CD4-positive, alpha-beta memory T cell (primary cell): ENCODE data around the gene ZNF70. TPM values are rescaled to one million over a fixed set of nuclear protein-coding genes. Genes with fewer than 3 reads are reported as not detected.
A peak's percentile ranks its signal among the peaks of the same experiment; 100 is the strongest.

ENCODE experiments used
- CTCF ChIA-PET: fragments of 350-600 bp; sonication (Branson Sonifier 250); formaldehyde crosslinking; loops from one replicate; lab custom pipeline; 2021; ENCODE audit warnings: inconsistent platforms; ENCODE audit not compliant: partially characterized antibody; lab: Charles Lee
- POLR2A ChIA-PET: fragments of 350-600 bp; sonication (Branson Sonifier 250); formaldehyde crosslinking; loops from one replicate; lab custom pipeline; 2021; ENCODE audit not compliant: partially characterized antibody; lab: Charles Lee
- DNase-seq, 5 donors: peaks; one replicate each; pipeline versions ENCODE4 v3.0.0 to v3.0.0-alpha.2; 2020 to 2022; ENCODE audit warnings: mixed read lengths in 1 of 5
- H3K27ac ChIP-seq: one replicate; pipeline ENCODE4 v1.7.0; 2013; ENCODE audit warnings: low read depth, low read length
- H3K27me3 ChIP-seq: 2 replicates; pipeline ENCODE4 v1.7.0; 2013; ENCODE audit warnings: mild to moderate bottlenecking, low read length, moderate library complexity; ENCODE audit not compliant: insufficient read depth
- H3K36me3 ChIP-seq: 2 replicates; pipeline ENCODE4 v1.7.0; 2013; ENCODE audit warnings: mild to moderate bottlenecking, low read length, moderate library complexity; ENCODE audit not compliant: insufficient read depth
- H3K4me1 ChIP-seq: 2 replicates; pipeline ENCODE4 v1.7.0; 2013; ENCODE audit warnings: mild to moderate bottlenecking, low read length, moderate library complexity; ENCODE audit not compliant: insufficient read depth
- H3K4me3 ChIP-seq, 2 donors: one replicate each; pipeline ENCODE4 v1.7.0; 2013; ENCODE audit warnings: low read length in 2 of 2, mild to moderate bottlenecking in 1 of 2
- H3K9me3 ChIP-seq, 2 donors: one replicate each; pipeline ENCODE4 v1.7.0; 2013; ENCODE audit warnings: low read length in 2 of 2, control low read depth in 1 of 2; ENCODE audit not compliant: control insufficient read depth in 1 of 2
- H3K27ac Mint-ChIP-seq, 7 donors: one replicate each; pipeline ENCODE4 v1.8.0; 2020 to 2021; ENCODE audit warnings: mixed read lengths in 7 of 7, mild to moderate bottlenecking in 6 of 7, inconsistent platforms in 3 of 7, moderate library complexity in 3 of 7
- H3K27me3 Mint-ChIP-seq, 2 donors: one replicate each; pipeline ENCODE4 v1.8.0; 2020 to 2021; ENCODE audit warnings: mixed read lengths in 2 of 2
- H3K36me3 Mint-ChIP-seq, 2 donors: one replicate each; pipeline ENCODE4 v1.8.0; 2020 to 2021; ENCODE audit warnings: mixed read lengths in 2 of 2, inconsistent platforms in 1 of 2, mild to moderate bottlenecking in 1 of 2
- H3K4me1 Mint-ChIP-seq, 4 donors: one replicate each; pipeline ENCODE4 v1.8.0; 2020 to 2021; ENCODE audit warnings: mixed read lengths in 4 of 4, mild to moderate bottlenecking in 1 of 4
- H3K4me3 Mint-ChIP-seq, 8 donors: one replicate each; pipeline ENCODE4 v1.8.0; 2020 to 2021; ENCODE audit warnings: mixed read lengths in 8 of 8, mild to moderate bottlenecking in 7 of 8, moderate library complexity in 6 of 8, inconsistent platforms in 3 of 8
- H3K9me3 Mint-ChIP-seq, 8 donors: one replicate each; pipeline ENCODE4 v1.8.0; 2020 to 2021; ENCODE audit warnings: mixed read lengths in 8 of 8, mild to moderate bottlenecking in 5 of 8, inconsistent platforms in 3 of 8, moderate library complexity in 1 of 8
- intact Hi-C: fragments of 100-400 bp; cut with micrococcal nuclease; formaldehyde crosslinking; loops from one replicate; pipeline ENCODE4 v1.15.1; 2023
- polyA plus RNA-seq, 2 donors: library from polyadenylated mRNA; unstranded; fragments of 300-500 nt; fragmentation: Illumina TruSeq; gene quantifications; one replicate each; pipeline ENCODE4 v1.2.3, GENCODE V29; 2021
- total RNA-seq, 2 experiments: library from RNA; stranded (reverse); gene quantifications; one replicate each; pipeline ENCODE4 v1.2.3, GENCODE V29; 2021

The ZNF70 gene
- total and polyA plus RNA-seq, 4 experiments from 2014 or later = 0.37 to 7.4 (median 6.4) TPM; not detected in 1

DNA sequence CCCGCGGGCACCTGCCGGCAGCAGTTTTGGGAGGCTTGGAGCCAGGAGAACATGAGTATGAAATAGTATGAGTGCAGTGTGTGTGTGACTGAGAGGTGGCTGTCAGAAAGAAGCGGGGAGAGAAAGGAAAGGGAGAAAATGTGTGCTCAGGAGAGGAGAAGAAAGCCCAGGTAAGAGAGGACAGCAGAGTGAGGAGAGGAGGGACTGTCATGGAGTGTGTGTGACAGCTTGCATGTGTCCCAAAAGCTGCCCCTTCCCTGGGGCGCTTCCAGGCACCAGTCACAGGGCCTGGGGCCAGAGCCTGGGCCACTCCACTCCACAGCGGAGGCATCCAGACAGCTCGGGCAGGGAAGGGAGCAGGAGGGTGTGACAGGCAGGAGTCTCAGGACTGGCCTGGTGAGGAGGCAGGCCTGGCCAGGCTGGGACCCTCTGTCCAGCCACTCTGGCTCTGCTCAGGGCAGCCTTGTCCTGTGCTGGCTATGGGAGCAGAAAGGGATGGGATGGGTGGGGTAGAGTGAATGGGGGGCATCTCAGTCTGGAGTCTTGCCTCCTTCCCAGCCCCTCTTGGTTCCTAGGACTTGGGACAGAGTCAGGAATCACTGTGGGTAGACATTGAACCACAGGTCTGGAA, 22.7 kb upstream of the ZNF70 start:
- H3K9me3 ChIP-seq = no peaks in the 10 kb centered on the region
- Mint-ChIP-seq H3K27me3 (peaks cover 0 to 1% of the 10 kb centered on the region in 2 donors), H3K4me1 (peaks cover 8 to 24% (median 12%) of the 10 kb centered on the region in 4 donors), H3K36me3 (no peaks in the 10 kb centered on the region), H3K9me3 (no peaks in the 10 kb centered on the region), H3K4me3 (peak overlapping the region; percentile 1 to 77 (median 53)), H3K27ac (peak overlapping the region in 2 of 7 donors; percentile 5 to 48)
- H3K4me1 ChIP-seq = peaks cover 16% of the 10 kb centered on the region
- H3K27ac ChIP-seq = no peak overlapping the region
- DNase-seq = no peak
- no peak overlapping the region for H3K4me3 ChIP-seq
- CTCF ChIA-PET = interaction anchor here (1.9 kb wide), 1 partner anchor 76 kb away, joined by 8 read pairs; no protein-coding TSS in a partner anchor
- POLR2A ChIA-PET = interaction anchor here (2.4 kb wide), 1 partner anchor 13 kb away, joined by 7 read pairs; the partner anchor contains the start of gene SMARCB1
- no peaks in the 10 kb centered on the region for H3K27me3 ChIP-seq
- H3K36me3 ChIP-seq = no peaks in the 10 kb centered on the region
- intact Hi-C loops = loop anchor here (2.0 kb wide), 1 partner anchor 65 kb away; the partner anchor contains the start of gene DERL3

GRCh38 chr22:23772649-23773473, 21.9 kb upstream of the ZNF70 start, which contains the start of gene MMP11:
Gene MMP11 (plus strand): TSS chr22:23772849. CDS start chr22:23772871, 22 bp downstream.
- intact Hi-C loops = loop anchor here (1.0 to 2.0 kb wide), 3 partner anchors 14 to 66 kb away; partner anchors contain the start of genes DERL3 and ZNF70
- H3K27me3 Mint-ChIP-seq = peaks cover 0 to 1% of the 10 kb centered on the region in 2 donors
- peak within 1 kb of the TSS in 4 of 7 donors; percentile 5 to 72 (median 58) for H3K27ac Mint-ChIP-seq
- POLR2A ChIA-PET = interaction anchor here (0.6 to 2.4 kb wide), 3 partner anchors 9 to 84 kb away, joined by 3 to 7 read pairs (median 4); partner anchors contain the start of genes SLC2A11 and SMARCB1
- peak within 1 kb of the TSS; percentile 47 to 77 (median 68) for H3K4me3 Mint-ChIP-seq
- no peak within 1 kb of the TSS for H3K27ac ChIP-seq
- peaks cover 21% of the 10 kb centered on the region for H3K4me1 ChIP-seq
- no peaks in the 10 kb centered on the region for H3K36me3 ChIP-seq
- H3K27me3 ChIP-seq = no peaks in the 10 kb centered on the region
- H3K9me3 Mint-ChIP-seq = no peaks in the 10 kb centered on the region
- H3K4me3 ChIP-seq = peak within 1 kb of the TSS in 1 of 2 donors; percentile 34
- CTCF ChIA-PET = no interaction called here
- peaks cover 8 to 24% (median 12%) of the 10 kb centered on the region in 4 donors for H3K4me1 Mint-ChIP-seq
- H3K36me3 Mint-ChIP-seq = no peaks in the 10 kb centered on the region
- DNase-seq = peak; percentile 29 to 56 (median 39)
- no peaks in the 10 kb centered on the region for H3K9me3 ChIP-seq

- Histone ChIP-seq H3K36me3 (no peaks in the 10 kb centered on the region), H3K9me3 (no peaks in the 10 kb centered on the region), H3K27ac (no peak overlapping the region), H3K4me3 (peak overlapping the region in 1 of 2 donors; percentile 34), H3K27me3 (no peaks in the 10 kb centered on the region), H3K4me1 (peaks cover 21% of the 10 kb centered on the region)
- POLR2A ChIA-PET = interaction anchor here (0.6 to 0.9 kb wide), 2 partner anchors 9 to 85 kb away, joined by 3 to 4 read pairs; partner anchors contain the start of gene SLC2A11
- H3K27me3 Mint-ChIP-seq = peaks cover 0 to 1% of the 10 kb centered on the region in 2 donors
- no peaks in the 10 kb centered on the region for H3K9me3 Mint-ChIP-seq
- no peak for DNase-seq
- intact Hi-C loops = loop anchor here (1.0 to 2.0 kb wide), 3 partner anchors 15 to 67 kb away; partner anchors contain the start of genes DERL3 and ZNF70
- H3K27ac Mint-ChIP-seq = peak overlapping the region in 1 of 7 donors; percentile 68
- no peaks in the 10 kb centered on the region for H3K36me3 Mint-ChIP-seq
- CTCF ChIA-PET = interaction anchor here (2.3 kb wide), 1 partner anchor 15 kb away, joined by 6 read pairs; the partner anchor contains the start of gene SMARCB1
- H3K4me3 Mint-ChIP-seq = peak overlapping the region in 7 of 8 donors; percentile 35 to 74 (median 65)
- H3K4me1 Mint-ChIP-seq = peaks cover 8 to 24% (median 12%) of the 10 kb centered on the region in 4 donors
Observed at GRCh38 chr22:23772315-23772648, 21.4 kb upstream of the ZNF70 start.

DNA sequence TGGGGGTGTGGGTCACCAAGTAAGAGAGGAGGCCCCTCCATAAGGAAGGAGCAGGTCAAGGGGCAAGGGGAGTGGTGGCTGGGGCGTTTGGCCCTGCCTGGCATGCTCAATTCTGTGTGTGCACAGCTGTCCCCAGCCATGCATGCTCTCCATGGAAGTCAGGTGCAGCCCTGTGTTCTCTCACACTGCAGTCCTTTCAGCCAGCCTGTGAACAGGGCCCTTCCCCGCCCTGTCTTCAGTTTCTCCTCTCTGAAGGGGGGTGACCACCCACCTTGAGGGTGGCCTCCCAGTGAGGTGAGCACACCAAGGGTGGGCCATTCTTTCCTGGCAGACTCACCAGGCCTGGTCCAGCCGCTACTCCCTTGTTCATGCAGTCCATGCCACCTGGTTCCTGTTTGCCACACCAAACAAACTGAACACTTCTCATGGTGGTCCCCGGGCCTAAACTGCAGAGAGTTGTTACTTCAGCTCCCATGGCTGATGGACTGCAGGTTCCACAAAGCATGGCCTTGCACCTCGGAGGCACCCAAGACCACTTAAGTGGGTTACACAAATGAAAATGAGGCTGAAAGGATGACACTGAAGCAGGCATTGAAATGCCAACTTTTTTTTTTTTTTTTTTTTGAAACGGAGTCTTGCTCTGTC, 18.5 kb upstream of the ZNF70 start:
- Histone ChIP-seq H3K4me1 (peaks cover 33% of the 10 kb centered on the region), H3K36me3 (peaks cover 7% of the 10 kb centered on the region), H3K27me3 (no peaks in the 10 kb centered on the region), H3K4me3 (no peak overlapping the region), H3K9me3 (no peaks in the 10 kb centered on the region), H3K27ac (no peak overlapping the region)
- no peak for DNase-seq
- H3K4me1 Mint-ChIP-seq = peaks cover 8 to 36% (median 27%) of the 10 kb centered on the region in 4 donors
- H3K9me3 Mint-ChIP-seq = no peaks in the 10 kb centered on the region
- H3K36me3 Mint-ChIP-seq = no peaks in the 10 kb centered on the region
- intact Hi-C loops = loop anchor here (5.0 kb wide), 1 partner anchor 72 kb away; no protein-coding TSS in a partner anchor
- ChIA-PET CTCF (interaction anchor here (2.0 to 2.1 kb wide), 2 partner anchors 81 to 88 kb away, joined by 5 to 9 read pairs; partner anchors contain the start of gene SLC2A11), POLR2A (interaction anchor here (1.4 to 2.3 kb wide), 2 partner anchors 17 to 19 kb away, joined by 4 to 12 read pairs; partner anchors contain the start of genes SMARCB1 and ZNF70)
- no peak overlapping the region for H3K27ac Mint-ChIP-seq
- H3K27me3 Mint-ChIP-seq = peaks cover 0 to 1% of the 10 kb centered on the region in 2 donors
- H3K4me3 Mint-ChIP-seq = peak overlapping the region in 6 of 8 donors; percentile 31 to 52 (median 46)

DNA sequence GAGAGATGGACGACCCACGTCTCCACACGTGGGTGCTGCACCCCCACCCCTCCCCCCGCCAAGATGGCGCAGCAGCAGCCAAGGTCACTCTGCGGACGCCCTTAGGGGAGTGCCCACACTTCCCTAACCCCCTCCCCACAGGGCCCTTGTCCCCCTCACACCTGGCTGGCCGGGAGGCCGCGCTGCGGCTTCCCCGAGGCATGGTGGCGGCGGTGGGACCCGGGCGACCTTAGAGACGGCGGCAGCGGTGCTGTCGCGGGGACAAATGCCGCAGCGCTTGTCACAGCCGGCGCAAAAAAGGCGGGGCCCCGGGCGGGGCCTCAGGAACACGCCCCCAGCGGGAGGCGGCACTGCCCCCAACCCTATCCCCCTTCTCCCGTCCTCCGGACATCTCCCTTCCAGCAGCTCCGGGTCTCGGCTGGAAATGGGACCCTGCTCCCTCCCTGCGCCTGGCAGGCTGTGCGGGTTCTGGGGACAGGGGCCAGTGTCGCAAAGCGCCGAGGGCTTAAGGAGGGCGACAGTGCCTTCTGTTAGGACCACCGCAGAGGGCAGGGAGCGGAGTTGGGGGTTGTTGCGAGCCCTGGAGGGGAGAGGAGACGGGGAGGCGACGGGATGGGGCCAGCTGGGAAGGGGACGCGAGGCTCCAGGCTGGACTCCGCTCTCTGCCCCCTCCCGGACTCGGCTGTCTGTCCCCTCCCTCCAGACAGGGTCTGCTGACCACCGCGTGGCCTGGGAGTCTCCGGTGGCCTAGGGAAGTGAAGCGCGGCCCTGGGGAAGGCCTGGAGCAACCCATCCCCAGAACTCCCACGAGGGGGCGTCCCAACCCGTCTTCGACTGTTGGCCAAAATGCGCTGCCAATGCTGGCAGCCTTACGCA, 17.0 kb upstream of the ZNF70 start, which contains the start of gene CHCHD10:
CHCHD10 (minus strand) TSS at position 300 of the 876 bp plus-strand sequence; CDS start at position 202, 98 bp downstream.
- Histone ChIP-seq H3K9me3 (no peaks in the 10 kb centered on the region), H3K27ac (peak within 1 kb of the TSS; percentile 63), H3K27me3 (no peaks in the 10 kb centered on the region), H3K4me1 (peaks cover 44% of the 10 kb centered on the region), H3K4me3 (peak within 1 kb of the TSS; percentile 65 to 82), H3K36me3 (peaks cover 7% of the 10 kb centered on the region)
- no peaks in the 10 kb centered on the region for H3K36me3 Mint-ChIP-seq
- no peaks in the 10 kb centered on the region for H3K27me3 Mint-ChIP-seq
- H3K27ac Mint-ChIP-seq = peak within 1 kb of the TSS in 6 of 7 donors; percentile 9 to 88 (median 49)
- H3K9me3 Mint-ChIP-seq = no peaks in the 10 kb centered on the region
- peak; percentile 70 to 76 (median 73) for DNase-seq
- H3K4me1 Mint-ChIP-seq = peaks cover 7 to 45% (median 28%) of the 10 kb centered on the region in 4 donors
- peak within 1 kb of the TSS; percentile 77 to 90 (median 84) for H3K4me3 Mint-ChIP-seq
- ChIA-PET POLR2A (interaction anchor here (1.0 to 1.7 kb wide), 7 partner anchors 10 to 127 kb away, joined by 3 to 9 read pairs (median 3); partner anchors contain the start of genes MIF, SLC2A11 and ZNF70), CTCF (interaction anchor here (2.1 kb wide), 1 partner anchor 89 kb away, joined by 9 read pairs; the partner anchor contains the start of gene SLC2A11)
- intact Hi-C loops = loop anchor here (1.0 to 5.0 kb wide), 2 partner anchors 17 to 71 kb away; partner anchors contain the start of gene ZNF70
